Calu3 (cell line): ENCODE data around the gene ARMC2. TPM values are rescaled to one million over a fixed set of nuclear protein-coding genes. Genes with fewer than 3 reads are reported as not detected.

ENCODE experiments used
- BruUV-seq: library from RNA; stranded (reverse); fragments of 400-500 nt; replicated peaks from 2 replicates; lab custom pipeline; 2021; lab: Mats Ljungman, UMichigan
- CTCF ChIA-PET: fragments of 300-600 bp; sonication (Branson Sonifier 250); formaldehyde crosslinking; loops from one replicate; lab custom pipeline; 2022; ENCODE audit warnings: antibody characterized with exemption; lab: Charles Lee
- DNase-seq: peaks from one replicate; pipeline ENCODE4 v3.0.0; 2022
- H3K27ac Mint-ChIP-seq: one replicate; pipeline ENCODE4 v1.8.0; 2022; ENCODE audit warnings: mixed read lengths; ENCODE audit not compliant: unreplicated experiment
- H3K27me3 Mint-ChIP-seq: one replicate; pipeline ENCODE4 v1.8.0; 2022; ENCODE audit warnings: mixed read lengths; ENCODE audit not compliant: unreplicated experiment
- H3K36me3 Mint-ChIP-seq: one replicate; pipeline ENCODE4 v1.8.0; 2022; ENCODE audit warnings: mild to moderate bottlenecking, moderate library complexity, mixed read lengths; ENCODE audit not compliant: insufficient read depth, unreplicated experiment
- H3K4me1 Mint-ChIP-seq: one replicate; pipeline ENCODE4 v1.8.0; 2022; ENCODE audit warnings: mild to moderate bottlenecking, low read depth, mixed read lengths; ENCODE audit not compliant: unreplicated experiment
- H3K4me3 Mint-ChIP-seq: one replicate; pipeline ENCODE4 v1.8.0; 2022; ENCODE audit warnings: mild to moderate bottlenecking, low read depth, moderate library complexity, mixed read lengths; ENCODE audit not compliant: unreplicated experiment
- H3K9me3 Mint-ChIP-seq: one replicate; pipeline ENCODE4 v1.8.0; 2022; ENCODE audit warnings: low read depth, mixed read lengths; ENCODE audit not compliant: unreplicated experiment
- intact Hi-C: fragments of 100-400 bp; cut with micrococcal nuclease; formaldehyde crosslinking; loops from one replicate; pipeline ENCODE4 v1.10.0; 2022; ENCODE audit not compliant: unreplicated experiment
- total RNA-seq: library from RNA; stranded (reverse); gene quantifications from 2 replicates; pipeline ENCODE4 v1.2.3, GENCODE V29; 2022
- TF ChIP-seq, protein P1 (sequence below): fragments of 200-600 bp; IDR thresholded peaks from one replicate; pipeline ENCODE4 v1.8.0; 2022; ENCODE audit warnings: antibody characterized with exemption; ENCODE audit not compliant: unreplicated experiment

The ARMC2 gene
- total RNA-seq, 1 experiment from 2014 or later = 7.1 TPM

DNA sequence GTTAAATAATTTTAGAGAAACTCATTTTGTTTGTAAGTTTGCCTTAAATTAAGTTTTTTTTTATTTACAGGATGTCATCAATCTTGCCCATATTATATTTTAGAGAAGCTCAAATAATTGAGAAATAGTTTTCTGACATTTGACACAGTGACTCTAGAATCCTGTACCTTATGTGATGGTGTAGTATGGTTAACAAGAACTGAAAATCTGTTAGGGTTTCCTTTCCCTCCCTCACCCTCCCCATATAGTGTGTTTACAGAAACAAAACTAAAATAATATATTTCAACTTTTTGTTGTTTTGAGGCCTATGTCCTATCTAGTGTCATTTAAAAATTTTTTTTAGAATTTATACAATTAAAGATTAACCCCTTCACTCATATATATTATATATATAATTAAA lies 154.7 kb downstream of the ARMC2 start:
- H3K36me3 Mint-ChIP-seq = no peaks in the 10 kb centered on the region
- H3K4me1 Mint-ChIP-seq = no peaks in the 10 kb centered on the region
- BruUV-seq = no TSS peak
- intact Hi-C loops = no loop called here
- no peaks in the 10 kb centered on the region for H3K27me3 Mint-ChIP-seq
- no peak overlapping the region for H3K27ac Mint-ChIP-seq
- CTCF ChIA-PET = no interaction called here
- TF ChIP-seq, protein P1, sequence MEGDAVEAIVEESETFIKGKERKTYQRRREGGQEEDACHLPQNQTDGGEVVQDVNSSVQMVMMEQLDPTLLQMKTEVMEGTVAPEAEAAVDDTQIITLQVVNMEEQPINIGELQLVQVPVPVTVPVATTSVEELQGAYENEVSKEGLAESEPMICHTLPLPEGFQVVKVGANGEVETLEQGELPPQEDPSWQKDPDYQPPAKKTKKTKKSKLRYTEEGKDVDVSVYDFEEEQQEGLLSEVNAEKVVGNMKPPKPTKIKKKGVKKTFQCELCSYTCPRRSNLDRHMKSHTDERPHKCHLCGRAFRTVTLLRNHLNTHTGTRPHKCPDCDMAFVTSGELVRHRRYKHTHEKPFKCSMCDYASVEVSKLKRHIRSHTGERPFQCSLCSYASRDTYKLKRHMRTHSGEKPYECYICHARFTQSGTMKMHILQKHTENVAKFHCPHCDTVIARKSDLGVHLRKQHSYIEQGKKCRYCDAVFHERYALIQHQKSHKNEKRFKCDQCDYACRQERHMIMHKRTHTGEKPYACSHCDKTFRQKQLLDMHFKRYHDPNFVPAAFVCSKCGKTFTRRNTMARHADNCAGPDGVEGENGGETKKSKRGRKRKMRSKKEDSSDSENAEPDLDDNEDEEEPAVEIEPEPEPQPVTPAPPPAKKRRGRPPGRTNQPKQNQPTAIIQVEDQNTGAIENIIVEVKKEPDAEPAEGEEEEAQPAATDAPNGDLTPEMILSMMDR = no peak
- H3K9me3 Mint-ChIP-seq = no peaks in the 10 kb centered on the region
- DNase-seq = no peak
- H3K4me3 Mint-ChIP-seq = no peak overlapping the region

DNA sequence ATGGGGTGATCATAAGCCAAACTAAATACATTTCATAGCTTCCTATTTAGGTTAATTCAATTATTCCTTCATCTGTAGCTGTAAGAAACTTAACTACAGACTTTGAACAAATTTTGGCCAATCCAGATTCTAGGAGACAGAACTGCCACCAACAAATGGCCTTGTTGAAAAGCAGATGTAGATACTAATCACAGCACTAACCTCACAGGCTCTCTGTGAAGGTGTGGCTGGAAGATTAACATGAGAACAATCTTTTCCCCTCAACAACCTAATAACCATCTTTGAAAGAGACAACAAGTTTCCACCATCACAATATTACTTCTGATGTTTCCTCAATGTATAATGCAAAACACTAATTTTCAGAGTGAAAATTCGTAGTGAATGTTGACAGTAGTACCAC lies 158.6 kb downstream of the ARMC2 start:
- Mint-ChIP-seq H3K9me3 (no peaks in the 10 kb centered on the region), H3K36me3 (peaks cover 18% of the 10 kb centered on the region), H3K27me3 (no peaks in the 10 kb centered on the region), H3K4me1 (peaks cover 10% of the 10 kb centered on the region), H3K4me3 (no peak overlapping the region), H3K27ac (no peak overlapping the region)
- DNase-seq = no peak
- CTCF ChIA-PET = interaction anchor here (0.6 kb wide), 1 partner anchor 88 kb away, joined by 4 read pairs; the partner anchor contains the start of gene SESN1
- intact Hi-C loops = no loop called here
- BruUV-seq = no TSS peak
- TF ChIP-seq, protein P1 = no peak

DNA sequence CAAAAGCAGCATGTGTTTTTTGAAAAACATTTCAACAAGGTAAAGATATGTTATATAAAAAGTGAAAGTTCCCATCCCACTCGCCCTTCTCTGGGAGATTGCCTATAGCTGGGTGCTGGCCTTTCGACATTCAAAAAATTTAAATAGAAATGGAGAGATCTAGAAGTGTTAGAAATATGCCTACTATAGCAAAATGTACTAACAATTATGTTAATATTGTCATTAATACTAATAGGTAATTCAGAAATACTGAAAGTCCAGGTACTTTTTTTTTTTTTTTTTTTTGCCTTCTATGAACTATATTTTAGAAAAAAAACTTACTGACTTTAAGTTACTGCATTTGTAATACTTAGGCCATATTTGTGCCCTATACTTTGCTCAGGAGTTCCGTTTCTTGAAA lies 159.3 kb downstream of the ARMC2 start:
- CTCF ChIA-PET = no interaction called here
- Mint-ChIP-seq H3K36me3 (peaks cover 18% of the 10 kb centered on the region), H3K4me3 (no peak overlapping the region), H3K4me1 (peaks cover 10% of the 10 kb centered on the region), H3K27me3 (no peaks in the 10 kb centered on the region), H3K27ac (no peak overlapping the region), H3K9me3 (no peaks in the 10 kb centered on the region)
- no peak for DNase-seq
- TF ChIP-seq, protein P1 = no peak
- intact Hi-C loops = no loop called here
- no TSS peak for BruUV-seq

DNA sequence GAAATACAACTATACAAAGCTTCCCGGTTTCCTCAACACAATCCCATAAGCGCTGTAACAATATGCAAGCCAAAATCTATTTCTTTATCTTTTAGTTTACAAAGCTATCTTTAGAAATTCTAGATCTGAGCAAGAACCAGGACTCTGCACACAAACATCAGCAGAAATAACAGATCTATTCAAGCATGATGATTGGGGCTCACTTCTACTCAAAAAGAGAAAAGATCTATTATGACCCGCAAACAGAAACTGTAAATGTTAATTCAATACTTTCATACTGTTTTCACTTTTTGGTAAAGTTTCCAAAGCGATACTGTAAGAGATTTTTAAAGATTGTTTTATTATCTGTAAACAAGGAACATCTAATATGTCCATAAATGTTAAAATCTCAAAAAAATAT lies 159.8 kb downstream of the ARMC2 start:
- H3K27ac Mint-ChIP-seq = no peak overlapping the region
- BruUV-seq = TSS peak; percentile 30
- CTCF ChIA-PET = no interaction called here

More for the DNA sequence above, 159.8 kb downstream of the ARMC2 start:
- no peaks in the 10 kb centered on the region for H3K27me3 Mint-ChIP-seq
- TF ChIP-seq, protein P1 = no peak
- peaks cover 18% of the 10 kb centered on the region for H3K36me3 Mint-ChIP-seq
- H3K4me1 Mint-ChIP-seq = peaks cover 10% of the 10 kb centered on the region
- H3K9me3 Mint-ChIP-seq = no peaks in the 10 kb centered on the region
- no peak overlapping the region for H3K4me3 Mint-ChIP-seq
- intact Hi-C loops = no loop called here
- DNase-seq = no peak
